Measurements from ENCODE around the gene FHOD3.

- TF ChIP-seq POLR2AphosphoS5 (IDR thresholded peaks at IDR 0.05; ENCODE audit: low read depth, low read length) (no peak), CTCF (IDR thresholded peaks at IDR 0.05) (no peak), REST (IDR thresholded peaks at IDR 0.05; ENCODE audit: insufficient read depth in 1 of 2, low read depth in 2 of 2, low read length in 1 of 2) (no peak), TCF7L2 (IDR thresholded peaks at IDR 0.05; ENCODE audit: low read depth, low read length) (no peak), SIN3A (IDR thresholded peaks at IDR 0.05; ENCODE audit: borderline replicate concordance, insufficient read depth, low read depth, low read length) (no peak)
Observed at GRCh38 chr18:36665952-36666351, 368.4 kb downstream of the FHOD3 start.

All from Panc1 (cell line).